Stomach (tissue), 9 donors: ENCODE results near the gene MYBPC3. TPM values are rescaled to one million over a fixed set of nuclear protein-coding genes. Genes with fewer than 3 reads are reported as not detected.

ENCODE experiments used
- DNase-seq, 2 donors: peaks; one replicate each; pipeline versions ENCODE4 v3.0.0 to v3.0.0-alpha.2; 2013 to 2019
- H3K27ac ChIP-seq, 5 donors: fragments of 200-600 bp in 4 of 5; sonication (generic) in 4 of 5; one replicate each; pipeline ENCODE4 v1.5.1; 2013 to 2019; ENCODE audit warnings: mild to moderate bottlenecking in 1 of 5, moderate library complexity in 1 of 5
- H3K27me3 ChIP-seq, 3 donors: fragments of 200-600 bp; sonication (generic); one replicate each; pipeline ENCODE4 v1.5.1; 2017 to 2019; ENCODE audit warnings: mixed run types in 1 of 3
- H3K36me3 ChIP-seq, 4 donors: fragments of 200-600 bp; sonication (generic); 1 replicate in 3 of 4; 2 replicates in 1 of 4; pipeline ENCODE4 v1.5.1; 2016 to 2019
- H3K4me1 ChIP-seq, 4 donors: fragments of 200-600 bp; sonication (generic); one replicate each; pipeline ENCODE4 v1.5.1; 2016 to 2019
- H3K4me3 ChIP-seq, 4 donors: fragments of 200-600 bp; sonication (generic) in 3 of 4; one replicate each; pipeline ENCODE4 v1.5.1; 2016 to 2019; ENCODE audit warnings: mild to moderate bottlenecking in 1 of 4
- H3K9me3 ChIP-seq, 4 donors: fragments of 200-600 bp; sonication (generic); one replicate each; pipeline ENCODE4 v1.5.1; 2016 to 2019
- EP300 ChIP-seq: sonication (generic); formaldehyde crosslinking; IDR thresholded peaks from one replicate; pipeline ENCODE4 v1.6.1; 2017; ENCODE audit warnings: antibody characterized with exemption
- POLR2A ChIP-seq, 4 donors: fragments of 450-650 bp; IDR thresholded peaks; one replicate each; pipeline ENCODE4 v1.6.1; 2016; ENCODE audit warnings: antibody characterized with exemption in 4 of 4, control low read depth in 2 of 4, mild to moderate bottlenecking in 1 of 4, moderate library complexity in 1 of 4
- POLR2AphosphoS5 ChIP-seq, 3 donors: sonication (generic); formaldehyde crosslinking; IDR thresholded peaks; one replicate each; pipeline ENCODE4 v1.6.1; 2016; ENCODE audit warnings: antibody characterized with exemption in 3 of 3
- WGBS, 5 donors: extraction: QIAGEN DNeasy Blood & Tissue Kit in 3 of 5; methylation state at CpG; one replicate each; pipeline versions ENCODE4 v1.1.5 to v1.1.7; 2013 to 2018; 5-methylcytosine and 5-hydroxymethylcytosine counted together
- intact Hi-C: fragments of 100-400 bp; cut with DNase I; formaldehyde crosslinking; loops from one replicate; pipeline ENCODE4 v1.15.1; 2023; ENCODE audit warnings: low total_unique reads
- polyA plus RNA-seq, 3 donors: library from polyadenylated mRNA; stranded (reverse); fragments of 200-250 nt; gene quantifications; one replicate each; pipeline ENCODE4 v1.2.3, GENCODE V29; 2013
- total RNA-seq, 5 donors: library from RNA; depleted of rRNA; stranded (reverse); fragments of >200 nt; gene quantifications; one replicate each; pipeline versions ENCODE4 v1.1.0 to v1.2.3, GENCODE V29; 2014 to 2016
- TF ChIP-seq, protein P1 (sequence below), 7 experiments: fragments of 450-650 bp in 4 of 7; fragments of 200-600 bp in 3 of 7; sonication (generic) in 3 of 7; IDR thresholded peaks; one replicate each; pipeline ENCODE4 v1.5.1; 2016 to 2019; ENCODE audit warnings: antibody characterized with exemption in 7 of 7, control low read depth in 2 of 7, mild to moderate bottlenecking in 1 of 7
- donor health status: healthy with polysubstance abuse.
- donor health status: Bipolar disorder and iron deficiency.
- donor health status: healthy.

MYBPC3 gene
- total and polyA plus RNA-seq, 8 donors = 0.72 to 15.6 (median 1.5) TPM; not detected in 2

DNA sequence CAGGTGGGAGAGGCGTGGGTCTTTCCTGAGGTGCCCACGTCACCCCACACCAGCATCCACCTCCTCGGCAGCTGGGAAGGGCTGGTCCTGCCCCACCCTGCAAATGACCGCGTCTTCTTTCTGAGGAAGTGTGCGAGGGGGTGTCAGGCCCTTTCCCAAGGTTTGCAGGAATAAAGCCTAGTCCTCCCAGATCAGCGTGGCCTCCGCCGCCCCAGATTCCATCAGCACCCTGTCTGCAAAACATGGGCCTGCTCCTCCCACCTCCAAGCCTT lies 41.5 kb upstream of the MYBPC3 start:
- Histone ChIP-seq H3K4me1 (peaks cover 0 to 19% (median 4%) of the 10 kb centered on the region in 4 donors), H3K36me3 (no peaks in the 10 kb centered on the region), H3K9me3 (no peaks in the 10 kb centered on the region), H3K4me3 (peak overlapping the region in 1 of 4 donors; percentile 8), H3K27ac (peak overlapping the region; percentile 72 to 90 (median 84)), H3K27me3 (no peaks in the 10 kb centered on the region)
- no peak for DNase-seq
- intact Hi-C loops = no loop called here
- WGBS, 5 donors = 74 to 94% (median 82%) methylated on average over 9 of the region's 9 CpGs
- no peak for TF ChIP-seq POLR2AphosphoS5 (IDR thresholded peaks at IDR 0.05)

DNA sequence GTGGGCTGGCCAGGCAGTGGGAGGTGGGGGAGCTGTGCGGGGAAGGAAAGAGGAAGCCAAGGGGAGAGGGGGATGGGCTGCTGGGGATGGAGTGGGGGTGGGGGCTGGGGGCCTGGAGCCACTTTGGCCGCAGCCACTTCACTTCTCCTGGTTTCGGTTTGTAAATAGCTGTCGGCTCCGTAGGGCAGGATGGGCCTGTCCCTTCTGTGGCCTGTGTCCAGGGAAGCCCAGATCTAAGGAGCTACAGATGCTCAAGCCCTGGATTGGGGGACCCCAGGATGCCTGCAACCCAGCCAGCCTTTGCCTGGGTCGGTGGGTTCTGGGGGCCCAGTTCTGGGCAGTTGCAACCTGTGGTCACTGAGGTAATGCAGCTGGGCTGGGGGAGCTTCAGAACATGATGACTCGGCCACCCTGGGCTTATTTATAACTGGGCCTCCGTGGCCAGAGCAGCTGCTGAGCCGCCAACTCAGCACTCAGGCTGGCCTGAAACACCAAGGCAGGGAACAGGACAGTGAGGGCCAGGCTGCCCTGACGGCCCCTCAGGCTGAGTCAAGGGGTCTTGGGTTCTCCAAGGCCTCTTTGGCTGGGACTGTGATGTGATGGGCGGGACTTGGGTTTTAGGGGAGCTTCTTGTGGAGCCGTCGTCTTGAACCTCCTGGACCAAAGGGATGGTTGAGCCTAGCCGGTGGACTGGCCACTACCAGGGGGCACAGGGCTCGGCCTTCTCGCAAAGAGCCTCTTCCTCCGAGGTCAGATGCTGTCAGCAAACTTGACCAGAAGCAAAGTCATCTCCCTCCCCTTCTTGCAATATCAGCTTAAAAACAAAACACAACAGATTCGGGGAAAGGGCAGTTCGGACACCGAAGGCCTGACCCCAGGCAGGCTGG lies 40.9 kb upstream of the MYBPC3 start:
- TF ChIP-seq, protein P1, sequence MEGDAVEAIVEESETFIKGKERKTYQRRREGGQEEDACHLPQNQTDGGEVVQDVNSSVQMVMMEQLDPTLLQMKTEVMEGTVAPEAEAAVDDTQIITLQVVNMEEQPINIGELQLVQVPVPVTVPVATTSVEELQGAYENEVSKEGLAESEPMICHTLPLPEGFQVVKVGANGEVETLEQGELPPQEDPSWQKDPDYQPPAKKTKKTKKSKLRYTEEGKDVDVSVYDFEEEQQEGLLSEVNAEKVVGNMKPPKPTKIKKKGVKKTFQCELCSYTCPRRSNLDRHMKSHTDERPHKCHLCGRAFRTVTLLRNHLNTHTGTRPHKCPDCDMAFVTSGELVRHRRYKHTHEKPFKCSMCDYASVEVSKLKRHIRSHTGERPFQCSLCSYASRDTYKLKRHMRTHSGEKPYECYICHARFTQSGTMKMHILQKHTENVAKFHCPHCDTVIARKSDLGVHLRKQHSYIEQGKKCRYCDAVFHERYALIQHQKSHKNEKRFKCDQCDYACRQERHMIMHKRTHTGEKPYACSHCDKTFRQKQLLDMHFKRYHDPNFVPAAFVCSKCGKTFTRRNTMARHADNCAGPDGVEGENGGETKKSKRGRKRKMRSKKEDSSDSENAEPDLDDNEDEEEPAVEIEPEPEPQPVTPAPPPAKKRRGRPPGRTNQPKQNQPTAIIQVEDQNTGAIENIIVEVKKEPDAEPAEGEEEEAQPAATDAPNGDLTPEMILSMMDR (IDR thresholded peaks at IDR 0.05) = no peak
- TF ChIP-seq POLR2A (IDR thresholded peaks at IDR 0.05) (no peak), EP300 (no peak), POLR2AphosphoS5 (IDR thresholded peaks at IDR 0.05) (no peak)
- intact Hi-C loops = no loop called here
- H3K36me3 ChIP-seq = no peaks in the 10 kb centered on the region

DNA sequence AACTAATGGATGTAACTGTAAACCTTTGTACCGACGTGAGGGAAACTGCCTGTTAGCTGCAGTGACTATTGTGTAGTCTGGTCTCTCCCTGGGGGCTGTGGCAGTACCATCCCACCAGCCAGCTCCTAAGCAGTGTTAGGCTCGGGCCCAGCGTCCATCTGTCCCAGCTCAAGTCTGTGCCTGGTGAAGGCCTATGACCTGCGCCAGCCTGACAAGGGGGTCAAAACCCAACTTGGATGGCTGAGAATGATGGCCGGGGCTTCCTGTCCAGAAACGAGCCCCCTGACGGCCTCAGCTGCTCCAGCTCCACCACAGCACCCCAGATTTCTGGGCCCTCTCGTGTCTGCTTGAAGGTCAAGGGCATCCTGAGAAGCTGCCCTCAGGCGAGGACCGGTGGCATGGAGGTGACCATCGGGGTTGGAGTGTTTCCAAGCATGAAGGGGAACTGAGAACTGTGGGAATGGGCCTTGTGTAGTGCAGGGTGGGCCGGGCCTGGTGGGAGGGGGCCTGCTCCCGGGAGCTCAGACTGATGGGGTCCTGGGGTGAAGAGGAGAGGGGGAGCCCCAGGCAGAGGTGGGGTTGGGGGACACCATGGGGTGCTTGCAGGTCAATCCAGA lies 40.2 kb upstream of the MYBPC3 start:
- H3K4me3 ChIP-seq = no peak overlapping the region
- no peaks in the 10 kb centered on the region for H3K36me3 ChIP-seq
- H3K9me3 ChIP-seq = no peaks in the 10 kb centered on the region
- peak overlapping the region in 4 of 5 donors; percentile 13 to 90 (median 84) for H3K27ac ChIP-seq
- TF ChIP-seq POLR2AphosphoS5 (IDR thresholded peaks at IDR 0.05) = no peak
- no peak for TF ChIP-seq EP300
- 72 to 85% (median 82%) methylated on average over 10 to 14 of the region's 14 CpGs for WGBS, 5 donors
- H3K27me3 ChIP-seq = no peaks in the 10 kb centered on the region
- DNase-seq = peak in 1 of 2 donors; percentile 14
- intact Hi-C loops = no loop called here
- peaks cover 0 to 24% (median 4%) of the 10 kb centered on the region in 4 donors for H3K4me1 ChIP-seq

More for the DNA sequence above, 40.9 kb upstream of the MYBPC3 start:
- H3K27me3 ChIP-seq = no peaks in the 10 kb centered on the region
- peak in 1 of 2 donors; percentile 46 for DNase-seq
- H3K4me1 ChIP-seq = peaks cover 0 to 24% (median 4%) of the 10 kb centered on the region in 4 donors
- no peaks in the 10 kb centered on the region for H3K9me3 ChIP-seq
- peak overlapping the region; percentile 37 to 90 (median 84) for H3K27ac ChIP-seq
- WGBS, 5 donors = 70 to 77% (median 75%) methylated on average over 16 to 20 of the region's 20 CpGs
- peak overlapping the region in 1 of 4 donors; percentile 8 for H3K4me3 ChIP-seq

DNA sequence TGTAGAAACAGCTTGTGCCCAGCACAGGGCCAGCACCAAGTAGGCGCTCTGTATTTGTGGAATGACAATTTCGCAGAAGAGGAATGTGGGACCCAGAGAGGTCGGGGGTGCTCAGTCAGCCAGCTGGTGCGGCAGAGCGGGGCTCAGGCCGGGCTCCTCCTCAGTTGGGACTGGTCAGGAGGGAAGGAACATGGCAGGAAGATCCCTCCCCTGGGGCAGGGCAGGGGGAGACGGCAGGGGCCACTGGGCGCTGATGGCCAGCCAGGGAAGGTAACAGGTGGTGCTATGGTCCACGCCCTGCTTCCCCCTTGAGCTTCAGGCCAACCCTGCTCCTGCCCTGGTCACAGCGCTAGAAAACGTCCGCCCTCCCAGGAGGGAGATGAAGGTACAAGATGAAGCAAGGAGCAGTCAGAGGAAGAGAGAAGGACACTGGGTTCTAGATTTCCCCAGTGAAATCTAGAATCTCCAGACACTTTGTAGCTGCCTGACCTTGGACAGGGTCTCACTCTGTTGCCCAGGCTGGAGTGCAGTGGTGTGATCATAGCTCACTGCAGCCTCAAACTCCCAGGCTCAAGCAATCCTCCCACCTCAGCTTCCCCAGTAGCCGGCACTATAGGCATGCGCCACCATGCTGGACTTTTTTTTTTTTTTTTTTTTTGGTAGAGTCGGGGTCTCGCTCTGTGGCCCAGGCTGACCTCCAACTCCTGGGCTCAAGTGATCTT lies 39.4 kb upstream of the MYBPC3 start:
- Histone ChIP-seq H3K9me3 (no peaks in the 10 kb centered on the region), H3K4me3 (no peak overlapping the region), H3K27me3 (no peaks in the 10 kb centered on the region), H3K27ac (peak overlapping the region in 3 of 5 donors; percentile 44 to 90 (median 85)), H3K36me3 (no peaks in the 10 kb centered on the region), H3K4me1 (peaks cover 0 to 24% (median 4%) of the 10 kb centered on the region in 4 donors)
- WGBS, 5 donors = 88 to 95% (median 90%) methylated on average over 16 of the region's 16 CpGs
- no peak for TF ChIP-seq POLR2A (IDR thresholded peaks at IDR 0.05)
- TF ChIP-seq, protein P1 (IDR thresholded peaks at IDR 0.05) = no peak
- TF ChIP-seq EP300 = no peak
- no peak for TF ChIP-seq POLR2AphosphoS5 (IDR thresholded peaks at IDR 0.05)
- DNase-seq = no peak
- intact Hi-C loops = no loop called here

DNA sequence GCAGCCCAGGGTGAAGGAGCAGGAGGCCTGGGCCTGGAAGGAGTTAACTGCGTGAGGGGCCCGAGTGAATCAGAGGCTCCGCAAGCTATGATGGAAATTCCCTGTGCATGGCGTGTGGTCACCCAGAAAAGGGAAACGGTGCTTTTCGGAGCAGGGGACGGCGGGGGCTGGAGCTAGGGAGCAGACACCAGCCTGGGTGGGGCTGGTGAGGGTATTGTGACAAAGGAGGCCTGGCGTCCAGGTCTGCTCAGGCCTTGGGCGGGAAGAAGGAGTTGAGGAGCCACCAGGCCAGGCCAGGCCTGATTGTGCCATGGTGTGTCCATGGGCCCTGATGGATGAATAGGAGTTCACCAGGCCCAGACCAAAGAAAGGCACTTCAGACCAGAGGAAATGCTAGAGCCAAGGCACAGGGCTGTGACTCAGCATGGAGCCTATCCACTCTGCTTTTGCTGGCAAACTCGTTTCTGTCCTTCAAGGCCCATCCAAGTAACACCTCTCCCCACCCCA lies 38.6 kb upstream of the MYBPC3 start:
- intact Hi-C loops = no loop called here
- WGBS, 5 donors = 76 to 83% (median 78%) methylated on average over 11 of the region's 11 CpGs
- Histone ChIP-seq H3K36me3 (no peaks in the 10 kb centered on the region), H3K4me3 (no peak overlapping the region), H3K9me3 (no peaks in the 10 kb centered on the region), H3K27me3 (no peaks in the 10 kb centered on the region), H3K4me1 (peaks cover 0 to 24% (median 4%) of the 10 kb centered on the region in 4 donors), H3K27ac (peak overlapping the region in 3 of 5 donors; percentile 44 to 90 (median 85))
- peak in 1 of 2 donors; percentile 42 for DNase-seq
- TF ChIP-seq POLR2A (IDR thresholded peaks at IDR 0.05) (no peak), EP300 (no peak), POLR2AphosphoS5 (IDR thresholded peaks at IDR 0.05) (no peak)
- TF ChIP-seq, protein P1 (IDR thresholded peaks at IDR 0.05) = no peak
